Cardiac muscle cell (in vitro differentiated cells and primary cell): ENCODE measurements around the gene EPHA4. TPM values are rescaled to one million over a fixed set of nuclear protein-coding genes. Genes with fewer than 3 reads are reported as not detected.

ENCODE experiments used
- DNase-seq, 2 donors: peaks; one replicate each; pipeline versions ENCODE4 v3.0.0 to v3.0.0-alpha.2; 2010 to 2017; ENCODE audit warnings: low read depth in 1 of 2, low spot score in 1 of 2
- H3K27ac ChIP-seq: fragments of 200-600 bp; sonication (generic); 2 replicates; pipeline ENCODE4 v1.5.1; 2016
- H3K27me3 ChIP-seq: fragments of 200-600 bp; sonication (generic); 2 replicates; pipeline ENCODE4 v1.6.0; 2016; ENCODE audit warnings: control low read depth
- H3K36me3 ChIP-seq: fragments of 200-600 bp; sonication (generic); 2 replicates; pipeline ENCODE4 v1.5.1; 2016; ENCODE audit warnings: control low read depth
- H3K4me1 ChIP-seq: fragments of 200-600 bp; sonication (generic); 2 replicates; pipeline ENCODE4 v1.8.1; 2017; ENCODE audit warnings: low read depth, mild to moderate bottlenecking, mixed run types
- H3K4me3 ChIP-seq: fragments of 200-600 bp; sonication (generic); 2 replicates; pipeline ENCODE4 v1.5.1; 2016; ENCODE audit warnings: mild to moderate bottlenecking
- H3K9me3 ChIP-seq: fragments of 200-600 bp; sonication (generic); 2 replicates; pipeline ENCODE4 v1.5.1; 2017; ENCODE audit warnings: low read depth, mild to moderate bottlenecking, control low read depth
- polyA plus RNA-seq: library from polyadenylated mRNA; unstranded; fragments of >200 nt; fragmentation: Nextera tagmentation; extraction: Ambion mirVana; gene quantifications from 2 replicates; pipeline ENCODE4 v1.2.1, GENCODE V29; 2016
- total RNA-seq: library from RNA; depleted of rRNA; stranded (reverse); fragments of >200 nt; gene quantifications from 2 replicates; pipeline ENCODE4 v1.2.3, GENCODE V29; 2016
- TF ChIP-seq, protein P1 (sequence below): IDR thresholded peaks from 2 replicates; pipeline ENCODE4 v1.5.1; 2012; ENCODE audit warnings: low read depth, mild to moderate bottlenecking, low read length

The EPHA4 gene
- 58.0 and 70.2 TPM in 2 replicates for total RNA-seq
- 21.2 and 27.1 TPM in 2 replicates for polyA plus RNA-seq

DNA sequence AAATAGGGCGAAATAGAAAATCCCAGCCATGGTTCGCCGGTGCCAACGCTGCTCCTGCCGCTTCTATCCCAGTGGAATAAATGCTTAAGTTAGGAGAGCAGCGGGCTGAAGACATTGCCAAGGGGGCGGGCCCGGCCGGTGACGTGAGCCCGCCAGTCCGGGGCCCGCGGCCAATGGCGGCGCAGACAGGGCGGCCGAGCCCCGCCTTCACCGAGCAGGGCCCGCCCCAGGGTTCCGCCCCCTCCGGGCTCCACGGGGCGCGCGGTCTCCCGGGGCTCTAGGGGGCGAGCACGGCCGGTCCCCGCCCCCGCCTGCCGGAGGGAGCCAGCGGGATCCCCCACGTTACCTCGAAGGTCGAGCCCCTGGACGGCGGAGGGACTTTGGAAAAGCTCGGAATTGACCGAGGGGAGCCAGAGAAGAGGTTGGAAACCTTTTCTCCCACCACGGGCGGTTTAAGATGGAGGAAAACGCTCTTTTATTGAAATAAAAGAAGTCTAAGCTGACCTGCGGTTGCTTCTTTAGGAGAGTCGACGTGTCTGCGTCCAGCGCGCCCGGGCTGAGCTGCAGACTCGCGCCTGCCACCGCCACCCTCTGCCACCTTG lies at the start of gene EPHA4:
TSS of gene EPHA4 (minus strand) at position 86 of the 602 bp plus-strand sequence. CDS start at position 30, 56 bp downstream.
- H3K27ac ChIP-seq: peak within 1 kb of the TSS; percentile 45
- H3K4me1 ChIP-seq: peaks cover 10% of the 10 kb centered on the region
- H3K36me3 ChIP-seq: no peaks in the 10 kb centered on the region
- DNase-seq: peak; percentile 94 to 95
- TF ChIP-seq, protein P1, sequence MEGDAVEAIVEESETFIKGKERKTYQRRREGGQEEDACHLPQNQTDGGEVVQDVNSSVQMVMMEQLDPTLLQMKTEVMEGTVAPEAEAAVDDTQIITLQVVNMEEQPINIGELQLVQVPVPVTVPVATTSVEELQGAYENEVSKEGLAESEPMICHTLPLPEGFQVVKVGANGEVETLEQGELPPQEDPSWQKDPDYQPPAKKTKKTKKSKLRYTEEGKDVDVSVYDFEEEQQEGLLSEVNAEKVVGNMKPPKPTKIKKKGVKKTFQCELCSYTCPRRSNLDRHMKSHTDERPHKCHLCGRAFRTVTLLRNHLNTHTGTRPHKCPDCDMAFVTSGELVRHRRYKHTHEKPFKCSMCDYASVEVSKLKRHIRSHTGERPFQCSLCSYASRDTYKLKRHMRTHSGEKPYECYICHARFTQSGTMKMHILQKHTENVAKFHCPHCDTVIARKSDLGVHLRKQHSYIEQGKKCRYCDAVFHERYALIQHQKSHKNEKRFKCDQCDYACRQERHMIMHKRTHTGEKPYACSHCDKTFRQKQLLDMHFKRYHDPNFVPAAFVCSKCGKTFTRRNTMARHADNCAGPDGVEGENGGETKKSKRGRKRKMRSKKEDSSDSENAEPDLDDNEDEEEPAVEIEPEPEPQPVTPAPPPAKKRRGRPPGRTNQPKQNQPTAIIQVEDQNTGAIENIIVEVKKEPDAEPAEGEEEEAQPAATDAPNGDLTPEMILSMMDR: peak; percentile 20
- H3K4me3 ChIP-seq: peak within 1 kb of the TSS; percentile 58
- H3K27me3 ChIP-seq: no peaks in the 10 kb centered on the region
- no peaks in the 10 kb centered on the region for H3K9me3 ChIP-seq

DNA sequence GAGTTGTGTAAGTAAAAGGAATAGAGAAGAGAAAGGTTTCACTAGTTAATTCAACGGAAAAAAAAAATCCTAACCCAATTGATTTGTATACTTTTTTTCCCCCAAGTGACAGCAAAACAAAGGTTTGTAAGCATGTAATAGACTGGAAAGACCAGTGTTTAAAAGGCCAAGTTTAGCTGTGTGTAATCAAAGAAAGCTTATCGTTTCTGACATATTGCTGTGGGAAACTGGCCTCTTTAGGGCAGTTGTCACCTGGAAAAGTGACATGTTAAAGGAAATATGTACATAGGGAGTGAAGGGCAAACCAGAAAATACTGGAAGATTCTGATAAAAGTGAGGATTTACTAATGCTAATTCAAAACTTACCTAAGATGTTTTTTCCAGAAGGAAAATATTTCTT lies 45.9 kb upstream of the EPHA4 start:
- TF ChIP-seq, protein P1: no peak
- Histone ChIP-seq H3K9me3 (no peaks in the 10 kb centered on the region), H3K27ac (no peak overlapping the region)

DNA sequence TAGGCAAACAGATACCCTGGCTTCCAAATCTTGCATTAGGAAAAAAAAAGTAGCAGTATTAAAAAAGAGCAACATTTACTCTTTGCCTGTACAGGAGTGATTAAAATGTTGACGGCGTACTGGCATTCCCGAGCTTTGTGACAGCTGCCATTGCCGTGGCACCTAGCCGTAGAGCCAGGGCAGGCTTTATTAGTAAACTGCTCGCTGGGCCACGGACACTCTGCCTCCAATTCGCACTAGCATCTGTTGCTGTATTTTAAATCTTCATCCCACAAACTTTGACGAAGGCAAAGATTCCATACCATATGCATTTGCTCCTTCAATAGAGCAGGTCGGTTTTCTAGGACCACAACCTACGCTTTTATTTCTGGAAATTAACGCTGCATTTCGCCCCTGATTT lies 44.5 kb upstream of the EPHA4 start:
- TF ChIP-seq, protein P1: no peak
- DNase-seq: no peak
- no peak overlapping the region for H3K27ac ChIP-seq
- H3K36me3 ChIP-seq: no peaks in the 10 kb centered on the region
- H3K4me3 ChIP-seq: no peak overlapping the region
- no peaks in the 10 kb centered on the region for H3K27me3 ChIP-seq
- H3K9me3 ChIP-seq: no peaks in the 10 kb centered on the region
- no peaks in the 10 kb centered on the region for H3K4me1 ChIP-seq

More for the DNA sequence above, 45.9 kb upstream of the EPHA4 start:
- no peaks in the 10 kb centered on the region for H3K4me1 ChIP-seq
- no peaks in the 10 kb centered on the region for H3K27me3 ChIP-seq
- DNase-seq: no peak
- no peaks in the 10 kb centered on the region for H3K36me3 ChIP-seq
- H3K4me3 ChIP-seq: no peak overlapping the region

DNA sequence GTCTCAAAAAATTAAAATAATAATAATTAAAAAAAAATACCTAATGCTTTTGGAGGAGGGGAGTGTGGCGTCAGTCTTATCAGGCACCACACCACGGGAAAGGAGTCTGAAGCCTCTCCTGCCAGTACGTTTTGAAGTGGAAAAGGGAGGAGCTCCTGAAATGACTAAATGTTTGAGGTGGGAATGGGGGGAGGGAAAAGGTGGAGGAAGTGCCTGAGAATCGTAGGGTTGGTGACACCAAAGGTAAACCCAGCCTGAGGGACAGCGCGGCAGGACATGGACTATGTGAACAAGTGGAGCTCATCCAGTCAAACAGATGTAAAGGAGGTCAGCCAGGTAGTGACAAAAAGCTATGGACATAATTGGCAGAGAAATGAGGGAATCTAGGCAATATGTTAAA lies 42.2 kb upstream of the EPHA4 start:
- no peak for DNase-seq
- H3K27me3 ChIP-seq: no peaks in the 10 kb centered on the region
- H3K4me1 ChIP-seq: no peaks in the 10 kb centered on the region
- H3K4me3 ChIP-seq: no peak overlapping the region
- H3K27ac ChIP-seq: no peak overlapping the region
- TF ChIP-seq, protein P1: no peak
- no peaks in the 10 kb centered on the region for H3K36me3 ChIP-seq
- no peaks in the 10 kb centered on the region for H3K9me3 ChIP-seq

DNA sequence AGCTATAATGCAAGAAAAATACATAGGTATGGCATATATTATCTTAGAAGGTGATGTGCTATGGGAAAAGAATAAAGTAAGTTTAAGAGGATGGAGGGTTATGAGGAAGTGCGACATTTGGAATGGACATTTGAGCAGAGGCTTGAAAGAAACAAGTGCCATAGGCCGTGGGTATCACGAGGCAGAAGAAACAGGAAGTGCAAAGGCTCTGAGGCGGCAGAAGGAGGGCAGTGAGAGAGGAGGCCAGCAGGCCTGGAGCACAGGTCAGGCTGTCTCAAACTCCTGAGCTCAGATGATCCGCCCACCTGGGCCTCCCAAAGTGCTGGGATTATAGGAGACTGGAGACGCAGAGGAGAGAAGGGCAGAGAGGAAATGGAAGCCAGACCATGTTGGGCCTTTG lies 40.7 kb upstream of the EPHA4 start:
- H3K4me1 ChIP-seq: no peaks in the 10 kb centered on the region
- no peak overlapping the region for H3K27ac ChIP-seq
- no peaks in the 10 kb centered on the region for H3K9me3 ChIP-seq
- no peak overlapping the region for H3K4me3 ChIP-seq
- no peaks in the 10 kb centered on the region for H3K27me3 ChIP-seq
- H3K36me3 ChIP-seq: no peaks in the 10 kb centered on the region
- no peak for DNase-seq
- TF ChIP-seq, protein P1: no peak
